ENCODE data around the gene CARNS1. TPM values are rescaled to one million over a fixed set of nuclear protein-coding genes. Genes with fewer than 3 reads are reported as not detected.

Gene CARNS1
- total and polyA plus RNA-seq, 8 donors = 0.39 to 2.2 (median 0.90) TPM

GRCh38 chr11:67373648-67374570 lies 41.6 kb upstream of the CARNS1 start:
- no peak for FAIRE-seq
- Histone ChIP-seq H3K36me3 (no peaks in the 10 kb centered on the region), H3K27me3 (no peaks in the 10 kb centered on the region), H3K4me3 (peak overlapping the region; percentile 62 to 82 (median 81)), H3K27ac (peak overlapping the region; percentile 80 to 95 (median 86)), H3K9me3 (no peaks in the 10 kb centered on the region), H3K4me1 (peaks cover 0 to 14% (median 0%) of the 10 kb centered on the region in 3 donors)
- ATAC-seq = peak; percentile 66 to 81 (median 79)
- DNase-seq = peak; percentile 87 to 93 (median 88)
- WGBS, 2 donors = 6 to 9% methylated on average over 36 to 40 of the region's 40 CpGs
- intact Hi-C loops (cut with DNase I) = no loop called here
- TF ChIP-seq, protein P1, sequence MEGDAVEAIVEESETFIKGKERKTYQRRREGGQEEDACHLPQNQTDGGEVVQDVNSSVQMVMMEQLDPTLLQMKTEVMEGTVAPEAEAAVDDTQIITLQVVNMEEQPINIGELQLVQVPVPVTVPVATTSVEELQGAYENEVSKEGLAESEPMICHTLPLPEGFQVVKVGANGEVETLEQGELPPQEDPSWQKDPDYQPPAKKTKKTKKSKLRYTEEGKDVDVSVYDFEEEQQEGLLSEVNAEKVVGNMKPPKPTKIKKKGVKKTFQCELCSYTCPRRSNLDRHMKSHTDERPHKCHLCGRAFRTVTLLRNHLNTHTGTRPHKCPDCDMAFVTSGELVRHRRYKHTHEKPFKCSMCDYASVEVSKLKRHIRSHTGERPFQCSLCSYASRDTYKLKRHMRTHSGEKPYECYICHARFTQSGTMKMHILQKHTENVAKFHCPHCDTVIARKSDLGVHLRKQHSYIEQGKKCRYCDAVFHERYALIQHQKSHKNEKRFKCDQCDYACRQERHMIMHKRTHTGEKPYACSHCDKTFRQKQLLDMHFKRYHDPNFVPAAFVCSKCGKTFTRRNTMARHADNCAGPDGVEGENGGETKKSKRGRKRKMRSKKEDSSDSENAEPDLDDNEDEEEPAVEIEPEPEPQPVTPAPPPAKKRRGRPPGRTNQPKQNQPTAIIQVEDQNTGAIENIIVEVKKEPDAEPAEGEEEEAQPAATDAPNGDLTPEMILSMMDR (IDR thresholded peaks at IDR 0.05) = peak in 3 of 4 donors; percentile 29 to 61 (median 58)

DNA sequence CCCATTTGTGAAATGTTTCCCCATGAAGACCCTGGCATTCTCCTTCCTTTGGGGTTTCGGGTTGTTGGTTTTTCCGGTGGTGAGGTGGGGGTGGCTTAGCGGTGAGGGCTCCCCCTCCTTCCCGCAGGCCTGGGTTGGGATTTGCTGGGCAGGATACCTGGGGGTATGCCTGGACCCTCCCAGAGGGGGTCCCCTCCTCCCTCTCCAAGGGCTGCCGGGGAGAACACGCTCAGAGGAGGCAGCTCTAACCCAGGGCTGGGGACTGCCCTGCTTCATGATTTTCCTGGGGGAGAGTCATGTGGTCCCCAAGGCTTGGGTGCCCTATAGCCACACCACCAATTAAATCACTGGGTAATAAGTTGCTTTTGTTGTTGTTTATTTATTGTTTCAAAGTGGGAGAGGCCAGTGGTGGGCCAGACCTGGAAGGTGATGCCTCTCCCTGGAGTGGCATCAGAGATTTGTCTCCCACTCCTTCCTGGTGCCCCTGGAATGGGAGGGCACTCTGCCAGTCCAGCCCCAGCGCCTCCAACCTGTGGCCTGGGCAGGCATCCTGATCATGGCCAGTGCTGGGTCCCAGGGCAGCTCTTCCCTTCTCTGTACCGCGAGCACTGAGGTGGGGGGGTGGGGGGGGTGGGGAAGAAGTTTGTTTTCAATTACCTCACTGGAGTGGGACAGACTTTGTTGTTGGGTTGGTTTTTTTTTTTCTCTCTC lies 40.8 kb upstream of the CARNS1 start:
- intact Hi-C loops (cut with DNase I) = loop anchor here in 1 of 3 donors (5.0 kb wide), 1 partner anchor 107 kb away; the partner anchor contains the start of gene GRK2
- no peak for FAIRE-seq
- Histone ChIP-seq H3K4me3 (peak overlapping the region in 1 of 4 donors; percentile 82), H3K9me3 (no peaks in the 10 kb centered on the region), H3K27me3 (no peaks in the 10 kb centered on the region), H3K36me3 (no peaks in the 10 kb centered on the region), H3K4me1 (peaks cover 0 to 14% (median 0%) of the 10 kb centered on the region in 3 donors), H3K27ac (peak overlapping the region; percentile 80 to 95 (median 86))
- TF ChIP-seq, protein P1 (IDR thresholded peaks at IDR 0.05) = no peak
- no peak for DNase-seq
- 22% methylated on average over 9 of the region's 9 CpGs for WGBS, 2 donors
- ATAC-seq = no peak

GRCh38 chr11:67375320-67376055 lies 40.0 kb upstream of the CARNS1 start:
- Histone ChIP-seq H3K36me3 (no peaks in the 10 kb centered on the region), H3K4me3 (no peak overlapping the region), H3K27me3 (no peaks in the 10 kb centered on the region), H3K27ac (peak overlapping the region in 2 of 4 donors; percentile 89 to 95), H3K9me3 (no peaks in the 10 kb centered on the region), H3K4me1 (peaks cover 0 to 14% (median 0%) of the 10 kb centered on the region in 3 donors)
- no peak for ATAC-seq
- WGBS, 2 donors = 53 to 56% methylated on average over 14 to 15 of the region's 15 CpGs
- intact Hi-C loops (cut with DNase I) = loop anchor here in 1 of 3 donors (5.0 kb wide), 1 partner anchor 108 kb away; the partner anchor contains the start of gene GRK2
- TF ChIP-seq, protein P1 (IDR thresholded peaks at IDR 0.05) = no peak
- FAIRE-seq = no peak
- DNase-seq = no peak

- WGBS, 2 donors = 76 to 82% methylated on average over 6 to 7 of the region's 7 CpGs
- no peak for DNase-seq
- H3K27me3 ChIP-seq = no peaks in the 10 kb centered on the region
- H3K27ac ChIP-seq = no peak overlapping the region
- no peaks in the 10 kb centered on the region for H3K36me3 ChIP-seq
- H3K4me3 ChIP-seq = no peak overlapping the region
- intact Hi-C loops (cut with DNase I) = loop anchor here in 1 of 3 donors (5.0 kb wide), 1 partner anchor 109 kb away; the partner anchor contains the start of gene GRK2
- no peak for FAIRE-seq
- no peak for ATAC-seq
- TF ChIP-seq, protein P1 (IDR thresholded peaks at IDR 0.05) = no peak
- peaks cover 0 to 14% (median 0%) of the 10 kb centered on the region in 3 donors for H3K4me1 ChIP-seq
- no peaks in the 10 kb centered on the region for H3K9me3 ChIP-seq
These were observed 39.2 kb upstream of the CARNS1 start for GRCh38 chr11:67376063-67376820.

All from pancreas (tissue), 10 donors.